Urothelium cell line (cell line): ENCODE results near the gene AMMECR1.
"Not testable (repeated sequence)": the region's sequence is repeated elsewhere in the genome, so short reads cannot be mapped to it uniquely, and the experiment has no call there.

ENCODE experiments used
- DNase-seq: peaks from one replicate; pipeline ENCODE4 v3.0.0; 2011; ENCODE audit warnings: low spot score, mixed read lengths
- FAIRE-seq: peaks from 2 replicates; lab custom pipeline; 2011; peaks lifted over from hg19 to GRCh38; lab: Jason Lieb, UNC

Gene AMMECR1

DNA sequence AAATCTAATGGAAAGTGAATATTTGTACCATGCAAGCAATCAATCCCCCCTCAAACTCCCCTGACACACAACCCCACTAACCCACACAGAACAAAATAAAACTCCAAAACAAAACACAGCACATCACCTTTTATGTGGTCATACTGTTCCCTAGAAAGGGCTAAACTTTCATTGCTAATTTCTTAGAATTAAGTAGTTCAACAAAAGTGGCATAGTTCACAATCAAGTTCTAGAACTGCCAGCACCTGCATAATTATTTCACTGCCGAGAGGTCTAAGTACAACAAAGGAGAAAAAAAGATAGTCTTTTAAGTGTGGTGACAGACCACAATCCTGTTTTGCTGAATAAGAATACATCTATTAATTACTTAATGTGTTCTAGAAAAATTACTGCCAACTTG lies 58.8 kb downstream of the AMMECR1 start:
- FAIRE-seq, result no peak
- DNase-seq, result no peak

DNA sequence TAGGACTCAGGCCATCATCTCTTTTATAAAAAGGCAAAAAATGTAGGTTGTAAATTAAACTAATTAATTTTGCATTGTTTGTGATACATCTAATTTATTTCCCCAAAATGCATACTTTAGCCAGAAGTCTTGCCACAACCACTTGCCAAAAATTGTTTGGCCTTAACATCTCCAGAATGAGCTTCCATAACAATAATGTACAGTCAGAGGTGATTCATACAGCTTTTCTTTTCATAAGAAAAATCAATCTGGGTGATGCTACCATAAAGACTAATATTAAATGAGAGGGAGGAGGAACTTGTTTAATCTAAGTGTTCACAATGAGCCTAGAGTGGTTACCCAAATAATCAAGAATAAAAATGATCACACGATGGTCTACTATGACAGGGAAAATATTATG lies 59.3 kb downstream of the AMMECR1 start:
- FAIRE-seq (no peak), DNase-seq (no peak)

DNA sequence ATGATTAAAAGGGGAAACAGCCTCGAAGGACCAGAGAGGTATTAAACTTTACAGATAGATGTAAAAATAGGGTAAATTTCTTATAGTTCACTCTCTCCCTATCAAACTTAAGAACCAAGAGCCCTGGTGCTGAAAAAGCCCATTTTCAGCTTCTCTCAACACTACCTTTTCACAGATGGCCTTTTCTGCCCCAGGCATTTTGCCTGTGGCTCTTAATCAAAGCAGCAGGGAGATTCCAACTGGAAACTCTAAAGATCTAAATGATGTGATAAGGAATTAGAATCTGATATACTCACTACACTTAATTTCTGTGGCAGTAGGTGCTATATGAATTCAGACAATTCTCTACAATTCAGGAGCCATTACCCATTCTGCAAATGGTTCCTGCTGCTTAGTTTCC lies 60.0 kb downstream of the AMMECR1 start:
- DNase-seq (no peak), FAIRE-seq (no peak)

DNA sequence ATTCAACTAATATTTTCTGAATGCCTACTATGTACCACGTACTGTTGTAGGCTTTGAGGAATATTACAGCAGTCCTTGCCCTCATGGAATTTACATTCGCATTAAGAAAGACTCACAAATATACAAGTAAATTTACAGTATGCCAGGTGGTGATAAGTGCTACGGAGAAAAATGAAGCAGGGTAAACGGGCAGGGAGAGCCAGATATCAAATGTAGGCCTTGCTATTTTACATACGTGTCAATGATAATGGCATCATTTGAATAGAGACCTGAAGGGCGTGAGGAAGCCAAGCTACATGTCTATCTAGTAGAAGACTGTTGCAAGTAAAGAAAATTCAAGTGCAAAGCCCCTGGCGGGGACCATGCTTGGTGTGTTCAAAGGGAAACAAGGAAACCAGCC lies 65.2 kb downstream of the AMMECR1 start:
- FAIRE-seq, result no peak
- DNase-seq, result no peak

DNA sequence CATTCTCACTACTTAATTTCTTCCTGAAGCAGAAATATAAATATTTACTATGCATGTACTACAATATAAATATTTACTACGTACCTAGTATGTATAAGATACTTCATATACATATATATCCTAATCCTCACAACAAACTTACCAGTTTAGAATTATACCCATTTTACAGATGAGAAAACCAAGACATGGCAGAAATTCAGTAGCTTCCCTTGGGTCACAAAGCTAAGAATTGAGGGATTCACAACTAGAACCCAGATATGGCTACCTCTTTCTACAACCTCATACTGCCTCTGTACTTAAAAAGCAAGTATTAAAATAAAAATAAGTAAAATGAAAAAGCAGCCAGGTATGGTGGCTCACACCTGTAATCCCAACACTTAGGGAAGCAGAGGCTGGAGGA lies 65.9 kb downstream of the AMMECR1 start:
- DNase-seq, result no peak
- FAIRE-seq, result no peak

DNA sequence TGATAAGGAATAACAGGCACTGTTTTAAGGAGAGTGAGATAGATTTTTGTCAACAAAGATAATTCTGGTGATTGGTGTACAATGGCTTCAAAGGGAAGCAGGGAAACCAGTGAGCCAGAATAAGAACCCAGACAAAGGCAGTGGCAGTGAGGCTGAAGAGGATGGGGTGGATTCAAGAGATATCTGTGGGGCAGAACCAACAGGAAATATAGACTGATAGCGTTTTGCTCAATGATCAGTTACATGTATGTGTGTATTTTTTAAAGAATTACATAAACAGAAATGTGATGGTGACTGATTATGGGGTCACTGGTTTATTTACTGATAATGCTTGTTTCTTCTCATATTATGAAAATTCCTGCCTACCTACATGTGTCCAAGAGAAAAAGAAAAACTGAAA lies 66.4 kb downstream of the AMMECR1 start:
- DNase-seq (no peak), FAIRE-seq (no peak)

DNA sequence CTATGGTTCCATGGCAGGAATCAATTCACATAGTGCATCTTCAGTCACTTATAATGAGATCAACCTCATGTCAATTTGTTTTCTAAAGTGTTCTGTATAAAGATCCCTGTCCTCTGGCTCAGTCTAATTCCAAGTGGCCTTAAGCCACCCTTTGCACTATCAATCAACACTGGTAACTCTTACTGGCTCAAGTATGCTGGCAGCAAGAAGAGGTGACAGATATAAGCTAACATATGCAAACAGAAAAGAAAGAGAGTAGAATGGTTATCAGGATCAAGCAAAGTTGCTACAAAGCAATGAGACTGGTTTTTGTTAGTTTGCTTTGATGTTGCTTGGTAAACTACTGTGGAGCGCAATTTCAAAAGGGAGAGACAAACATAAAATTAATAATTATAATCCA lies 67.0 kb downstream of the AMMECR1 start:
- DNase-seq (no peak), FAIRE-seq (no peak)

DNA sequence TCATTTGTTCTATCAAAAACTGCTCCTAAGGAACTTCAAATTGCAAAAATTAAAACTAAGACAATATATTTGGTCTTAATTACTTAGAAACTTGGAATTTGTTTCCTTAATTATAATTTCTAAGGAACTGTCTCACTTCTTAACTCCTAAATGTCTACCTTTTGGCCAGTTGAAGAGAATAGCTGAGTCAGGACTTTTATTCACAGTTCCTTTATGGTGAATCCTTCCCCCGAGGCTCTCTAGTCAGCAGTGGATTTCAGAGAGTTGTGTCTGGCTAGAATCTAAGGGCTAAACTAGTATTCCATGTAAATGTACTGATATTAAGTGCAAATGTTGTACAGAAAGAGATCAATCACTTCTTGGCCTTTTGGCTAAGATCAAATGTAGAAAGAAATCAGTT lies 69.3 kb downstream of the AMMECR1 start:
- FAIRE-seq (no peak), DNase-seq (no peak)

DNA sequence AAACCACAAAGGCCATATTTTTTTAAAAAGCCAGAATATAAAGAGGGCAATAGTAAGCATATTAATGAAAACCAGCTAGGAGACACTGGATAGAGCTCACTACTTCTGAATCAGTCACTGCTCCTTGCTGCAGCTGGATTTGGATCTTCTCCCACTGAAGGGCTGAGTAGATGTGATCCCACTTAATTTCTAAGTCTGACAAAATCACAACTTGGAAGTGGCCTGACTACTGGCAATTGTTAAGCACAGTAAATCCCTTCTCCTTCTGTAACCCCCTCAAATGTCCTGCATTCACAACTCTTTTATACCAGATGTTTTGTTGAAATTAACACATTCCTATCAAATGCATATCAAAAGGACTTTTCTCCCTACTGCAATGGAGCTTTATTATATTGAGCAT lies 72.9 kb downstream of the AMMECR1 start:
- no peak for DNase-seq
- FAIRE-seq, result no peak

DNA sequence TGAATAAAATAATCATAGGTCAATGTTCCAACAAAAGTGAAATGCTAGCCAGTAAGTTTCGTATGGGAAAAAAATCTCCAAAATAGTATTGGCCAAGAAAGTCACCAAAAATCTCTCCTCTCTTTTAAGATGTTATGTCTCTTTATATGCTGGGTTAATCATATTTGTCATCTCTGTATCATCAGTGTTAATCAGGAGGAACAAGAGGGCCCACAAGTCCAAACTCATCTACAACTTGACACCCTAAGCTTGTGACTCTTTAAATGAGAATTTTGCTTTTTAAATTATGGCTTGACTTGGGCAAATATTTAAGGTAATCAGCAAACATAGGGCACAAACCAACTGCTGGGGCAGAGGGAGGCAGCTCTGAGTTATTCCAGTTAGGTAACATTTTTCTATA lies 75.5 kb downstream of the AMMECR1 start:
- FAIRE-seq (no peak), DNase-seq (no peak)

DNA sequence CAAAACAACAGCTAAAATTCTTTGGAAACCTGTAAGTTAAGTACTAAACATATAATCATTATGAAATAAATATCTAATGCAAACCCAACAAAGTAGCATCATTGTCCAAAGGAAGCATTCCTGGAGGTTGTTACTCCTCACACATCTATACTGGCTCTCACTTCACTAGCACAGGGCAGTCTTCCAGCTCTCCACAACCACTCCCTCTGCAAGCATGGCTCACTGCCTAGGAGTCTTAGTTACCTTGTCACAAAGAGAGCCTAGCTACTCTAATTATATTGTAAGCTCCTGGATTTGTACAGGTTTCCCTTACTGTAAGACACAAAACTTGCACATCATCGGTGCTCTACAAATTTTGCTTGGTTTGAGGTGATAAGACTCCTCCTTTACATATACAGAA lies 76.1 kb downstream of the AMMECR1 start:
- FAIRE-seq (no peak), DNase-seq (no peak)

DNA sequence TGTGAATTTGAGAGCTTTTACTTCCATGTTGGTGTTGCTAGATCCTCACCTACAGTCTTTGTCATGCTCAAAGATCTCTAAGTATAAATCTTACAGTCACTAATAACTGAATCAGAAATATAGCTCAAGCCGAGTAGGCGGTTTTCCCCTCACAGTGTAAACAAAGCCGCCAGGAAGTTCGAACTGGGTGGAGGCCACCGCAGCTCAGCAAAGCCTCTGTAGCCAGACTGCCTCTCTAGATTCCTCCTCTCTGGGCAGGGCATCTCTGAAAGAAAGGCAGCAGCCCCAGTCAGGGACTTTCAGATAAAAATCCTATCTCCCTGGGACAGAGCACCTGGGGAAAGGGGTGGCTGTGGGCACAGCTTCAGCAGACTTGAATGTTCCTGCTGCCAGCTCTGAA lies 79.6 kb downstream of the AMMECR1 start:
- FAIRE-seq, DNase-seq: not testable (repeated sequence)

DNA sequence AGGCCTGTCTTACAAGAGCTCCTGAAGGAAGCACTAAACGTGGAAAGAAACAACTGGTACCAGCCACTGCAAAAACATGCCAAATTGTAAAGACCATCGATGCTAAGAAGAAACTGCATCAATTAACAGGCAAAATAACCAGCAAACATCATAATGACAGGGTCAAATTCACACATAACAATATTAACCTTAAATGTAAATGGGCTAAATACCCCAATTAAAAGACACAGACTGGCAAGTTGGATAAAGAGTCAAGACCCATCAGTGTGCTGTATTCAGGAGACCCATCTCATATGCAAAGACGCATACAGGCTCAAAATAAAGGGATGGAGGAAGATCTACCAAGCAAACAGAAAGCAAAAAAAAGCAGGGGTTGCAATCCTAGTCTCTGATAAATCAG lies 86.4 kb downstream of the AMMECR1 start:
- FAIRE-seq, DNase-seq: not testable (repeated sequence)

DNA sequence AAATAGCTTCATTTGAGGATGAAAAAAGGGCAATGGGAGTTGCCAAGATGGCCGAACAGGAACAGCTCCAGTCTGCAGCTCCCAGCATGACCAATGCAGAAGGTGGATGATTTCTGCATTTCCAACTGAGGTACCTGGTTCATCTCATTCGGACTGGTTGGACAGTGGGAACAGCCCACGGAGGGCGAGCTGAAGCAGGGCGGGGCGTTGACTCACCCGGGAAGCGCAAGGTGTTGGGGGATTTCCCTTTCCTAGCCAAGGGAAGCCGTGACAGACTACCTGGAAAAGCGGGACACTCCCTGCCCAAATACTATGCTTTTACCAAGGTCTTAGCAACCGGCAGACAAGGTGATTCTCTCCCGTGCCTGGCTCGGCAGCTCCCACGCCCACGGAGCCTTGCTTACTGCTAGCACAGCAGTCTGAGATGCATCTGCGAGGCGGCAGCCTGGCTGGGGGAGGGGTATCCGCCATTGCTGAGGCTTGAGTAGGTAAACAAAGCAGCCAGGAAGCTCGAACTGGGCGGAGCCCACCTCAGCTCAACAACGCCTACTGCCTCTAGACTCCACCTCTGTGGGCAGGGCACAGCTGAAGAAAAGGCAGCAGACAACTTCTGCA lies 88.3 kb downstream of the AMMECR1 start:
- not testable (repeated sequence) for FAIRE-seq, DNase-seq

DNA sequence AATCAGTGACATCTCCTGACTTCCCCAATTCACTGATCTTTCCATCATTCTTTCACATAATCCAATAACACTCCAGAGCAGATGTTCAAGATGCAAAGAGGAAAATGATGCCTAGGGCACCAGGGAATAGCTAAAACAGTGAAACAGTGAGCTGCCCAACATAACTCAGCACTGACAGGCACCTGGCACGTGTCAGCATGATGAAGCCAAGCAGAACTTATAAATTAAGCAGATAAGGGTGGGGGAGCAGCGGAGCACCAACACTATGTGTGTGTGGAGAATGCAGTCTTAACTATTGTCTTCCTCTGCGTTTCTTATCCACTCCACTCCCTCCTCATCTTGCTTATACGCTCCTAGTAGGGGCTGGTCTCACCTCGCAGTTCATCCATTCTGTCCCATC lies 89.4 kb downstream of the AMMECR1 start:
- DNase-seq, result no peak

DNA sequence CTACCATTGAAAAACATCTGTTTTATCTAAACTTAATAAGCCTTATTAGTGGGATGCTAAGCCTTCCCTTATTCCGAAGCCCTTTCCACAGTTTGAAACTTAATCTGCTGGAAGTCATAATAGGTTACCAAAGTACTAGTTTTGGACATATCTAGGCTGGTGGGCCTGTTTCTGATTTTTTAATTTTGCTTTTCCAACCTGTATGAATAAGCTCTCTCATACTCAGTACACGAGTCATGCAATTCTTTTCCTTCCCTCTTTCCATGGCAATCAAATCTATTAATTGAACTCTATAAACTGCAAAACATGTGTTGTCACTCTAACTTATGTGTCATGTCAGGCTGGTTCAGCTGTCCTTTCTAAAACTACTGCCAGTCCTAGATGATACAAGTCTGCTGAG lies 91.0 kb downstream of the AMMECR1 start:
- no peak for DNase-seq
- no peak for FAIRE-seq

More for the DNA sequence above, 89.4 kb downstream of the AMMECR1 start:
- FAIRE-seq, result no peak

DNA sequence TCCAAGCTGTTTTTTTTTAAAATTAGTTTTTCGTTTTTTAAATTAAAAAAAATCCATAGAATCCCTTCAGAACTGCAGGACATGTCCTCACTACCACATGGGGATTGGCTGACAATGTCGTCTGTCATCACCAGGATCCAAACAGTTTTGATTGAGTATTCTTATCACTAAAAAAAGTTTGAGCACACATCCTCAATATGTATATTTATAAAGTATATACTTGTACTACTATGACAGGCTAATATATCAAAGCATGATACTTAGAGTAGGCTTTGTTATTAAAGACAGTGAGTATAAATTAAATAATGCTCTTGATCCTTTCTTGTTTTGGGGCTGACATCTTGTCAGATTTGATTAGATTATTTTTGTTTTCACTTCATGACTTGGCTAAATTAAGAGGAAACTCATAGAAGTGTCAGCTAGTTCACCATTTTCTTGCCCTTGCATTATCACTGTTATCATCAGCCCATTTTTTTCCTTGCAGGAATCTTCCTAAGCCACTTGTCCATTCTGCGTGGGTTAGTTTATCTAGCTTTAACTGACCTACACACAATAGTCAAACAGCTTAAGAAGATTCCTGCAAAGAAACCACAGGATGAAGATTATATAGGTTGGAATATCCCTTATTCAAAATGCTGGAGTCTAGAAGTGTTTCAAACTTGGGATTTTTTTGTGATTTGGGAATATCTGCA lies 92.8 kb downstream of the AMMECR1 start:
- FAIRE-seq (no peak), DNase-seq (no peak)

DNA sequence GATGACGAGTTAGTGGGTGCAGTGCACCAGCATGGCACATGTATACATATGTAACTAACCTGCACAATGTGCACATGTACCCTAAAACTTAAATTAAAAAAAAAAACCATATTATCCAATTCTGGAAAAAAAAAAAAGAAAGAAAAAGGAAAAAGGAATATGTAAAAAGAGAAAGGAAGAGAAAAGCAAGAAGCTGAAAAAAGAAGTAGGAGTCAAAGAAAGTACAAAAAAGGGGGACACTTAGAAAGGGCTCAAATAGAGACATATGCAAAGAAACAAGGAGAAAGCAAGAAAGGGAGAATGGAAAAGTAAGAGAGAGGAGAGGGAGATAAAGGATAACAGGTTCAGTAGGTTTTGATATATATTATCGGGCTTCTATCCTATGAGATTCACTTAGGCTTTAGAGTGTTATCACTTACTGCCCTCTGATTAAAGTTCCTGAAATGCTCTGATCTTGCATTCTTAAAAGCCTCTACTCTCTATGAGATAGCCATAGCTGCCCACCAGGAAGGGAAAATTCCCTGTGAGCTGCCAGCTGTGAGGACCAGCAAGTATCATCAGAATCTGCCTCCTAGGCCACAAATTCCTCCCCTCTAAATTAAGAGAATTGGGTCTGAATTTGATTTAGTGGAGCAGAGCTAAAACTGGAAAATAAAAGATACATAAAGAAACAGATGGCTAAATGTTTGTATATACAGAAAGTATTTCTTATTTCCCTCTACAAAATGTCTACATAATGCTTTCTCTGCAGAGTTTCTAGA lies 95.2 kb downstream of the AMMECR1 start:
- no peak for FAIRE-seq
- DNase-seq, result no peak

DNA sequence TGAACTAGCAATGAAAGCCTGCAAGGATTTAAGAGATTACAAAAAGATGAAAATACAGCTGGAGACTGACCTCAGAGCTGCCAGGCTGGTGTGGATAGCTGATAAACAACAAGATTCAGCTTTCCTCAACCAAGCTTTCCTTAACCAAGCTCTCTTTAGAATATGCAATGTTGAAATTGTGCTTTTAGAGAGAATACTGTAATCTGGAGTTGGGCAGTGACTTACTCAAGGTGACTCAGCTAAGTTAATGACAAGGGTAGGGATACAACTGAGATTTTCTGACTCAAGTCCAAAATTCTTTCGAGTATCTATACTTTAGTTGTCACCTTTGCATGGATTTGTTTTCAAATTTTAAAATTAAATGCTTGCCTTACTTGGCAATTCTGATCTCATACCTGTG lies 98.0 kb downstream of the AMMECR1 start:
- DNase-seq (peak; percentile 1), FAIRE-seq (no peak)

DNA sequence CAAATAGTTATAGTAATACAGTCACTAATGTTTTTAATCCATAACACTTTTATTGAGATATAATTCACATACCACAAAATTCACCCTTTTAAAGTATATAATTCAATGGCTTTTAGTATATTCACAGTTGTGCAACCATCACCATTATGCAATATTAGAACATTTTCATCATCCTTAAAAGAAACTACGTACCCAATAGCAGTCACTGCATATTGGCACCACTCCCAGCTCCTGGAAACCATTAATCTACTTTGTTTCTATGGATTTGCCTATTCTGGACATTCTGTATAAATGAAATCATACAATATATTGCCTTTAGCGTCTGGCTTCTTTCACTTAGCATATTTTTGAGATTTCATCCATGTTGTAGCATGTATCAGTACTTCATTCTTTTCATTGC lies 99.3 kb downstream of the AMMECR1 start:
- FAIRE-seq, result no peak

DNA sequence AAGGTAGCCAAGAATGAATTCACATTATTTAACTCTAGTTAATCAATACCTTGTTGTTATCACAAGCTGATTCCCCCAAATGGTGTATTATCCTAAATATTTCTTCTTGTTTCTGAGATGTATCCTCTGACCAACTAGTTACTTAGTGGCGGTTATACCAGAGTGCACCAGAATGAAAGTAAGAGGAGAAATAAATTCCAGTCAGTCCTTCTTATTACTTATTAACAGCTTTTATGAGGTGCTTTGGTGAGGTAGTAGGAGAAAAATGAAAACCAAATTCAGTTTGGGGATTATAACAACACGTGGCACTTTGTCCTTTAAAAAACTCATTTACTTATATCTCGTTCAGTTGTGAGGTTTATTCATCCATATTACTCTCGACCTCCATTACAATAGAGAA lies 101.9 kb downstream of the AMMECR1 start:
- no peak for FAIRE-seq
- no peak for DNase-seq

More for the DNA sequence above, 99.3 kb downstream of the AMMECR1 start:
- no peak for DNase-seq

DNA sequence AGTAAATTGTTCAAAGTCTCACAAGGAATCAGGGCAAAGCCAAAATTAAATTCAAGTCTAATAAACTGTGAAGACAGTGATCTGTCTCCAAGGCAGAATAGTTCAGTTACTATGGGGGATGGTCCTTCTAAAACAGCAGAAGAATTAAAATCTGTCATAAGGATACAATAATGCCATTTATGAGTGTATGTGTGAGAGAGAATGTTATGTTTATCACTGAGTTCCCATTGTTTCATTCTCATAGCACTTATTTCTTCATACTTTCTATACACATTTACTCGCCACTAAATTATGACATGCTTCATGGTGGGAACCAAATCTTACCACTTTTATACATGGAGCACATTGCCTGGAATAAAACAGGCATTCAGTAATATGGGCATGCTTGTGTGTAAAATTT lies 102.5 kb downstream of the AMMECR1 start:
- DNase-seq (no peak), FAIRE-seq (no peak)
